Muscle layer of colon (tissue), 2 donors: ENCODE results near the gene ARRB1.

Experiments
- H3K27ac ChIP-seq: one replicate; pipeline ENCODE4 v1.7.0; 2013; ENCODE audit warnings: low read depth, mild to moderate bottlenecking, low read length, moderate library complexity
- H3K27me3 ChIP-seq, 2 donors: one replicate each; pipeline ENCODE4 v1.7.0; 2013; ENCODE audit warnings: low read length in 2 of 2, mild to moderate bottlenecking in 2 of 2; ENCODE audit not compliant: insufficient read depth in 2 of 2, control insufficient read depth in 1 of 2
- H3K36me3 ChIP-seq: one replicate; pipeline ENCODE4 v1.7.0; 2013; ENCODE audit warnings: mild to moderate bottlenecking, low read length; ENCODE audit not compliant: insufficient read depth
- H3K4me1 ChIP-seq: one replicate; pipeline ENCODE4 v1.7.0; 2013; ENCODE audit warnings: mild to moderate bottlenecking, low read length; ENCODE audit not compliant: insufficient read depth
- H3K4me3 ChIP-seq, 2 donors: one replicate each; pipeline ENCODE4 v1.7.0; 2013; ENCODE audit warnings: low read length in 2 of 2, low read depth in 1 of 2, mild to moderate bottlenecking in 1 of 2, moderate library complexity in 1 of 2
- H3K9ac ChIP-seq: one replicate; pipeline ENCODE4 v1.7.0; 2013; ENCODE audit warnings: low read length
- H3K9me3 ChIP-seq: one replicate; pipeline ENCODE4 v1.7.0; 2013; ENCODE audit warnings: mild to moderate bottlenecking, low read length
- donor health status: abdominal sarcoma.
- donor health status: Adenocarcinoma of cecum.

ARRB1 gene

GRCh38 chr11:75328426-75329277 is 22.8 kb downstream of the ARRB1 start:
- Histone ChIP-seq H3K9ac (no peak overlapping the region), H3K9me3 (no peaks in the 10 kb centered on the region), H3K4me3 (peak overlapping the region in 1 of 2 donors; percentile 19), H3K27ac (peak overlapping the region; percentile 81), H3K27me3 (no peaks in the 10 kb centered on the region), H3K36me3 (no peaks in the 10 kb centered on the region), H3K4me1 (peaks cover 59% of the 10 kb centered on the region)

- no peaks in the 10 kb centered on the region for H3K27me3 ChIP-seq
Observed at GRCh38 chr11:75326439-75326810, 25.0 kb downstream of the ARRB1 start.

GRCh38 chr11:75325713-75326438 is 25.6 kb downstream of the ARRB1 start:
- Histone ChIP-seq H3K4me3 (no peak overlapping the region), H3K36me3 (peaks cover 5% of the 10 kb centered on the region), H3K27me3 (no peaks in the 10 kb centered on the region), H3K4me1 (peaks cover 52% of the 10 kb centered on the region), H3K9me3 (no peaks in the 10 kb centered on the region), H3K9ac (no peak overlapping the region), H3K27ac (peak overlapping the region; percentile 57)

More at GRCh38 chr11:75326439-75326810, 25.0 kb downstream of the ARRB1 start:
- peaks cover 5% of the 10 kb centered on the region for H3K36me3 ChIP-seq
- H3K9ac ChIP-seq, result no peak overlapping the region
- H3K9me3 ChIP-seq, result no peaks in the 10 kb centered on the region
- H3K4me3 ChIP-seq, result no peak overlapping the region
- peak overlapping the region; percentile 57 for H3K27ac ChIP-seq
- H3K4me1 ChIP-seq, result peaks cover 54% of the 10 kb centered on the region

- Histone ChIP-seq H3K9me3 (no peaks in the 10 kb centered on the region), H3K9ac (no peak overlapping the region), H3K4me1 (peaks cover 52% of the 10 kb centered on the region), H3K27me3 (no peaks in the 10 kb centered on the region), H3K36me3 (peaks cover 5% of the 10 kb centered on the region), H3K4me3 (no peak overlapping the region), H3K27ac (no peak overlapping the region)
Observed at GRCh38 chr11:75324740-75325139, 26.7 kb downstream of the ARRB1 start.

- Histone ChIP-seq H3K36me3 (peaks cover 5% of the 10 kb centered on the region), H3K27ac (no peak overlapping the region), H3K4me3 (no peak overlapping the region), H3K9ac (no peak overlapping the region), H3K9me3 (no peaks in the 10 kb centered on the region), H3K27me3 (no peaks in the 10 kb centered on the region), H3K4me1 (peaks cover 52% of the 10 kb centered on the region)
Observed at GRCh38 chr11:75324189-75324588, 27.3 kb downstream of the ARRB1 start.

GRCh38 chr11:75323609-75324008 is 27.9 kb downstream of the ARRB1 start:
- no peak overlapping the region for H3K27ac ChIP-seq
- peaks cover 5% of the 10 kb centered on the region for H3K36me3 ChIP-seq
- no peaks in the 10 kb centered on the region for H3K27me3 ChIP-seq
- H3K9me3 ChIP-seq, result no peaks in the 10 kb centered on the region
- H3K4me3 ChIP-seq, result no peak overlapping the region
- H3K4me1 ChIP-seq, result peaks cover 52% of the 10 kb centered on the region
- H3K9ac ChIP-seq, result no peak overlapping the region

GRCh38 chr11:75320643-75321042 is 30.8 kb downstream of the ARRB1 start:
- H3K9ac ChIP-seq, result no peak overlapping the region
- H3K27ac ChIP-seq, result no peak overlapping the region
- no peaks in the 10 kb centered on the region for H3K9me3 ChIP-seq
- no peaks in the 10 kb centered on the region for H3K27me3 ChIP-seq
- peaks cover 43% of the 10 kb centered on the region for H3K4me1 ChIP-seq
- no peak overlapping the region for H3K4me3 ChIP-seq
- H3K36me3 ChIP-seq, result peaks cover 5% of the 10 kb centered on the region

GRCh38 chr11:75320046-75320618 is 31.3 kb downstream of the ARRB1 start:
- H3K9ac ChIP-seq, result peak overlapping the region; percentile 6
- H3K4me3 ChIP-seq, result no peak overlapping the region
- peaks cover 41% of the 10 kb centered on the region for H3K4me1 ChIP-seq
- no peaks in the 10 kb centered on the region for H3K27me3 ChIP-seq
- no peaks in the 10 kb centered on the region for H3K9me3 ChIP-seq
- H3K36me3 ChIP-seq, result peaks cover 5% of the 10 kb centered on the region
- no peak overlapping the region for H3K27ac ChIP-seq

GRCh38 chr11:75319035-75319877 is 32.2 kb downstream of the ARRB1 start:
- no peaks in the 10 kb centered on the region for H3K27me3 ChIP-seq
- H3K36me3 ChIP-seq, result peaks cover 5% of the 10 kb centered on the region
- peak overlapping the region; percentile 6 for H3K9ac ChIP-seq
- no peaks in the 10 kb centered on the region for H3K9me3 ChIP-seq
- no peak overlapping the region for H3K4me3 ChIP-seq
- H3K27ac ChIP-seq, result peak overlapping the region; percentile 7
- peaks cover 42% of the 10 kb centered on the region for H3K4me1 ChIP-seq

GRCh38 chr11:75317446-75318122 is 33.9 kb downstream of the ARRB1 start:
- H3K4me3 ChIP-seq, result no peak overlapping the region
- H3K27me3 ChIP-seq, result no peaks in the 10 kb centered on the region
- no peaks in the 10 kb centered on the region for H3K9me3 ChIP-seq
- peaks cover 59% of the 10 kb centered on the region for H3K4me1 ChIP-seq
- H3K27ac ChIP-seq, result no peak overlapping the region
- no peak overlapping the region for H3K9ac ChIP-seq
- H3K36me3 ChIP-seq, result peaks cover 4% of the 10 kb centered on the region
